ENCODE measurements around the gene ABCA13.

Gene ABCA13

GRCh38 chr7:48587475-48587874 lies 416.2 kb downstream of the ABCA13 start:
- Histone ChIP-seq H3K9me3 (ENCODE audit: control insufficient read depth in 1 of 2, low read length in 2 of 2) (no peaks in the 10 kb centered on the region), H3K4me3 (ENCODE audit: low read depth in 1 of 2, low read length in 2 of 2) (no peak overlapping the region), H3K36me3 (ENCODE audit: control insufficient read depth in 1 of 2, insufficient read depth in 2 of 2, low read length in 2 of 2) (no peaks in the 10 kb centered on the region), H3K27ac (ENCODE audit: low read depth, low read length) (no peak overlapping the region), H3K27me3 (ENCODE audit: control insufficient read depth in 1 of 2, insufficient read depth in 2 of 2, low read length in 2 of 2) (no peaks in the 10 kb centered on the region), H3K4me1 (ENCODE audit: control insufficient read depth in 1 of 2, insufficient read depth in 2 of 2, low read length in 2 of 2) (no peaks in the 10 kb centered on the region), H3K9ac (ENCODE audit: low read depth in 1 of 2, low read length in 2 of 2) (no peak overlapping the region)

GRCh38 chr7:48594349-48594748 lies 423.1 kb downstream of the ABCA13 start:
- Histone ChIP-seq H3K9me3 (ENCODE audit: control insufficient read depth in 1 of 2, low read length in 2 of 2) (no peaks in the 10 kb centered on the region), H3K36me3 (ENCODE audit: control insufficient read depth in 1 of 2, insufficient read depth in 2 of 2, low read length in 2 of 2) (no peaks in the 10 kb centered on the region)

GRCh38 chr7:48595756-48596155 lies 424.5 kb downstream of the ABCA13 start:
- Histone ChIP-seq H3K9ac (ENCODE audit: low read depth in 1 of 2, low read length in 2 of 2) (no peak overlapping the region), H3K36me3 (ENCODE audit: control insufficient read depth in 1 of 2, insufficient read depth in 2 of 2, low read length in 2 of 2) (no peaks in the 10 kb centered on the region), H3K9me3 (ENCODE audit: control insufficient read depth in 1 of 2, low read length in 2 of 2) (no peaks in the 10 kb centered on the region), H3K4me3 (ENCODE audit: low read depth in 1 of 2, low read length in 2 of 2) (no peak overlapping the region), H3K4me1 (ENCODE audit: control insufficient read depth in 1 of 2, insufficient read depth in 2 of 2, low read length in 2 of 2) (no peaks in the 10 kb centered on the region), H3K27ac (ENCODE audit: low read depth, low read length) (no peak overlapping the region), H3K27me3 (ENCODE audit: control insufficient read depth in 1 of 2, insufficient read depth in 2 of 2, low read length in 2 of 2) (no peaks in the 10 kb centered on the region)

More at GRCh38 chr7:48594349-48594748, 423.1 kb downstream of the ABCA13 start:
- H3K4me3 ChIP-seq (ENCODE audit: low read depth in 1 of 2, low read length in 2 of 2), result no peak overlapping the region
- H3K9ac ChIP-seq (ENCODE audit: low read depth in 1 of 2, low read length in 2 of 2), result no peak overlapping the region
- no peaks in the 10 kb centered on the region for H3K27me3 ChIP-seq (ENCODE audit: control insufficient read depth in 1 of 2, insufficient read depth in 2 of 2, low read length in 2 of 2)
- no peaks in the 10 kb centered on the region for H3K4me1 ChIP-seq (ENCODE audit: control insufficient read depth in 1 of 2, insufficient read depth in 2 of 2, low read length in 2 of 2)
- H3K27ac ChIP-seq (ENCODE audit: low read depth, low read length), result no peak overlapping the region

- no peaks in the 10 kb centered on the region for H3K4me1 ChIP-seq (ENCODE audit: control insufficient read depth in 1 of 2, insufficient read depth in 2 of 2, low read length in 2 of 2)
- H3K4me3 ChIP-seq (ENCODE audit: low read depth in 1 of 2, low read length in 2 of 2), result no peak overlapping the region
- H3K27ac ChIP-seq (ENCODE audit: low read depth, low read length), result no peak overlapping the region
- H3K9me3 ChIP-seq (ENCODE audit: control insufficient read depth in 1 of 2, low read length in 2 of 2), result peaks cover 0 to 2% of the 10 kb centered on the region in 2 donors
- no peaks in the 10 kb centered on the region for H3K27me3 ChIP-seq (ENCODE audit: control insufficient read depth in 1 of 2, insufficient read depth in 2 of 2, low read length in 2 of 2)
- no peaks in the 10 kb centered on the region for H3K36me3 ChIP-seq (ENCODE audit: control insufficient read depth in 1 of 2, insufficient read depth in 2 of 2, low read length in 2 of 2)
- no peak overlapping the region for H3K9ac ChIP-seq (ENCODE audit: low read depth in 1 of 2, low read length in 2 of 2)
Observed at GRCh38 chr7:48610705-48611104, 439.4 kb downstream of the ABCA13 start.

GRCh38 chr7:48611993-48612392 lies 440.7 kb downstream of the ABCA13 start:
- no peaks in the 10 kb centered on the region for H3K27me3 ChIP-seq (ENCODE audit: control insufficient read depth in 1 of 2, insufficient read depth in 2 of 2, low read length in 2 of 2)
- no peak overlapping the region for H3K4me3 ChIP-seq (ENCODE audit: low read depth in 1 of 2, low read length in 2 of 2)
- no peaks in the 10 kb centered on the region for H3K4me1 ChIP-seq (ENCODE audit: control insufficient read depth in 1 of 2, insufficient read depth in 2 of 2, low read length in 2 of 2)
- H3K27ac ChIP-seq (ENCODE audit: low read depth, low read length), result no peak overlapping the region
- no peaks in the 10 kb centered on the region for H3K36me3 ChIP-seq (ENCODE audit: control insufficient read depth in 1 of 2, insufficient read depth in 2 of 2, low read length in 2 of 2)
- H3K9ac ChIP-seq (ENCODE audit: low read depth in 1 of 2, low read length in 2 of 2), result no peak overlapping the region
- H3K9me3 ChIP-seq (ENCODE audit: control insufficient read depth in 1 of 2, low read length in 2 of 2), result peaks cover 0 to 2% of the 10 kb centered on the region in 2 donors

GRCh38 chr7:48617508-48617907 lies 446.2 kb downstream of the ABCA13 start:
- Histone ChIP-seq H3K36me3 (ENCODE audit: control insufficient read depth in 1 of 2, insufficient read depth in 2 of 2, low read length in 2 of 2) (no peaks in the 10 kb centered on the region), H3K27ac (ENCODE audit: low read depth, low read length) (no peak overlapping the region), H3K27me3 (ENCODE audit: control insufficient read depth in 1 of 2, insufficient read depth in 2 of 2, low read length in 2 of 2) (no peaks in the 10 kb centered on the region), H3K4me1 (ENCODE audit: control insufficient read depth in 1 of 2, insufficient read depth in 2 of 2, low read length in 2 of 2) (no peaks in the 10 kb centered on the region), H3K9me3 (ENCODE audit: control insufficient read depth in 1 of 2, low read length in 2 of 2) (no peaks in the 10 kb centered on the region), H3K4me3 (ENCODE audit: low read depth in 1 of 2, low read length in 2 of 2) (no peak overlapping the region), H3K9ac (ENCODE audit: low read depth in 1 of 2, low read length in 2 of 2) (no peak overlapping the region)

GRCh38 chr7:48617993-48618392 lies 446.7 kb downstream of the ABCA13 start:
- Histone ChIP-seq H3K9ac (ENCODE audit: low read depth in 1 of 2, low read length in 2 of 2) (no peak overlapping the region), H3K27ac (ENCODE audit: low read depth, low read length) (no peak overlapping the region), H3K4me3 (ENCODE audit: low read depth in 1 of 2, low read length in 2 of 2) (no peak overlapping the region), H3K4me1 (ENCODE audit: control insufficient read depth in 1 of 2, insufficient read depth in 2 of 2, low read length in 2 of 2) (no peaks in the 10 kb centered on the region), H3K36me3 (ENCODE audit: control insufficient read depth in 1 of 2, insufficient read depth in 2 of 2, low read length in 2 of 2) (no peaks in the 10 kb centered on the region), H3K27me3 (ENCODE audit: control insufficient read depth in 1 of 2, insufficient read depth in 2 of 2, low read length in 2 of 2) (no peaks in the 10 kb centered on the region), H3K9me3 (ENCODE audit: control insufficient read depth in 1 of 2, low read length in 2 of 2) (no peaks in the 10 kb centered on the region)

GRCh38 chr7:48621076-48621475 lies 449.8 kb downstream of the ABCA13 start:
- Histone ChIP-seq H3K27me3 (ENCODE audit: control insufficient read depth in 1 of 2, insufficient read depth in 2 of 2, low read length in 2 of 2) (no peaks in the 10 kb centered on the region), H3K4me1 (ENCODE audit: control insufficient read depth in 1 of 2, insufficient read depth in 2 of 2, low read length in 2 of 2) (no peaks in the 10 kb centered on the region), H3K9ac (ENCODE audit: low read depth in 1 of 2, low read length in 2 of 2) (no peak overlapping the region), H3K36me3 (ENCODE audit: control insufficient read depth in 1 of 2, insufficient read depth in 2 of 2, low read length in 2 of 2) (no peaks in the 10 kb centered on the region), H3K9me3 (ENCODE audit: control insufficient read depth in 1 of 2, low read length in 2 of 2) (no peaks in the 10 kb centered on the region), H3K4me3 (ENCODE audit: low read depth in 1 of 2, low read length in 2 of 2) (no peak overlapping the region), H3K27ac (ENCODE audit: low read depth, low read length) (no peak overlapping the region)

- Histone ChIP-seq H3K36me3 (ENCODE audit: control insufficient read depth in 1 of 2, insufficient read depth in 2 of 2, low read length in 2 of 2) (no peaks in the 10 kb centered on the region), H3K4me3 (ENCODE audit: low read depth in 1 of 2, low read length in 2 of 2) (no peak overlapping the region), H3K9ac (ENCODE audit: low read depth in 1 of 2, low read length in 2 of 2) (no peak overlapping the region), H3K27me3 (ENCODE audit: control insufficient read depth in 1 of 2, insufficient read depth in 2 of 2, low read length in 2 of 2) (no peaks in the 10 kb centered on the region), H3K27ac (ENCODE audit: low read depth, low read length) (no peak overlapping the region), H3K9me3 (ENCODE audit: control insufficient read depth in 1 of 2, low read length in 2 of 2) (no peaks in the 10 kb centered on the region), H3K4me1 (ENCODE audit: control insufficient read depth in 1 of 2, insufficient read depth in 2 of 2, low read length in 2 of 2) (no peaks in the 10 kb centered on the region)
Observed at GRCh38 chr7:48627164-48627563, 455.9 kb downstream of the ABCA13 start.

- H3K27me3 ChIP-seq (ENCODE audit: control insufficient read depth in 1 of 2, insufficient read depth in 2 of 2, low read length in 2 of 2), result no peaks in the 10 kb centered on the region
Observed at GRCh38 chr7:48628793-48629349, 457.6 kb downstream of the ABCA13 start.

More at GRCh38 chr7:48628793-48629349, 457.6 kb downstream of the ABCA13 start:
- Histone ChIP-seq H3K9ac (ENCODE audit: low read depth in 1 of 2, low read length in 2 of 2) (no peak overlapping the region), H3K4me3 (ENCODE audit: low read depth in 1 of 2, low read length in 2 of 2) (no peak overlapping the region), H3K27ac (ENCODE audit: low read depth, low read length) (no peak overlapping the region), H3K9me3 (ENCODE audit: control insufficient read depth in 1 of 2, low read length in 2 of 2) (no peaks in the 10 kb centered on the region), H3K4me1 (ENCODE audit: control insufficient read depth in 1 of 2, insufficient read depth in 2 of 2, low read length in 2 of 2) (no peaks in the 10 kb centered on the region), H3K36me3 (ENCODE audit: control insufficient read depth in 1 of 2, insufficient read depth in 2 of 2, low read length in 2 of 2) (no peaks in the 10 kb centered on the region)

Data from duodenal mucosa (tissue), 2 donors.